ENCODE data around the gene RENBP.

RENBP gene

DNA sequence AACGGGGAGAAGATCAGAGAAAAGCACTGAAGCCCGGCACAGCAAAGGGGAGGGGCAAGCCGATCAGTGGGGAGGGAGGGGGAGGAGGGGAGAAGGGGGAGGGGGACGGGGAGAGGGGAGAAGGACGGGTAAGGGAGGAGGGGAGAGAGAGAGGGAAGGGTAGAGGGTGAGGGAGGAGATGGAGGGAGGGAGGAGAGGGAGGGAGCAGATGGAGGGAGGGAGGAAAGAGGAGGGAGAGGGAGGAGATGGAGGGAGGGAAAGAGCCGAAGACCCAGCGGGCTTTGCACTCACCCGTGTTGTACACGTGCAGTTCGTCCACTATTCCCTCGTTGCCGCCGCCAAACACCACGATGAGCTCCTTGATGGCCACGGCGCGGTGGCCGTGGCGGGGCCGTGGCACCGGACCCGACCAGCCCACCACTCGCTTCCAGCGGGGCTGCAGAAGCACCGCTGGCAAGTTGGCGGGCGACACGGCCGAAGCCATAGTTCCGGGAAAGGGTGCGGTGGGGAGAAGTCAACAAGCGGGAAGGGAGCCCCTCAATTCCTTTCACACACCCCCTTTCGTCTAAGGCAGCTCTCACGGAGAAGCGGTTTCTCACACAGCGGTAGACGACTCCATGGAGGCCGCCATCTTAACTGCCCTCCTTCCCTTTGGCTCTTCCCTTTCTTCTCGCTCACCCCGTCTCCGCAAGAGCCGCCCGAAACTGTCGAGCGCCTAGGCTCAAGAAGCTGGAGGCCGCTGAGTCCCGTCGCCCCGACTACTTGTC lies 26.1 kb upstream of the RENBP start:
- DNase-seq = no peak

DNA sequence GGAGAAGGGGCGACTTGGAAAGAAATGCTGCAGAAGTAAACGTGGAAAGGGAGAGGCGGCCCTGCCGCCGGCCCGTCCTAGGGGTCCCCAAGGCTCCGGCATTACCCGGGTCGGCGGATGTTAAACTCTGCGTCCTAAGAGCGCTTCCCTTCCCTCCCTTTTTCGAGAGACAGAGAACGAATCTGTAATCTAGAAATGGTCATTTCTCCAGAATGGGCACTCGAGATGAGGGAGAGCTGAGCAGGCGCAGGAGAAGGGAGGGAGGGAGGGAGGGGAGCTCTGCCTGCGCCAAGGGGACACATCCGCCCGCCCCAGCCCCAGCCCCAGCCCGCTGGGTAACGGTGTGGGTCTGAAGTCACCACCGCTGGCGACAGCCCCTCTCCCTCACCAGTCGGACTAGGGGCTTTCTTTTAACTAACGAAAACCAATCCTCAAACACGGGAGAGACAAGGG lies 25.5 kb upstream of the RENBP start:
- no peak for DNase-seq

DNA sequence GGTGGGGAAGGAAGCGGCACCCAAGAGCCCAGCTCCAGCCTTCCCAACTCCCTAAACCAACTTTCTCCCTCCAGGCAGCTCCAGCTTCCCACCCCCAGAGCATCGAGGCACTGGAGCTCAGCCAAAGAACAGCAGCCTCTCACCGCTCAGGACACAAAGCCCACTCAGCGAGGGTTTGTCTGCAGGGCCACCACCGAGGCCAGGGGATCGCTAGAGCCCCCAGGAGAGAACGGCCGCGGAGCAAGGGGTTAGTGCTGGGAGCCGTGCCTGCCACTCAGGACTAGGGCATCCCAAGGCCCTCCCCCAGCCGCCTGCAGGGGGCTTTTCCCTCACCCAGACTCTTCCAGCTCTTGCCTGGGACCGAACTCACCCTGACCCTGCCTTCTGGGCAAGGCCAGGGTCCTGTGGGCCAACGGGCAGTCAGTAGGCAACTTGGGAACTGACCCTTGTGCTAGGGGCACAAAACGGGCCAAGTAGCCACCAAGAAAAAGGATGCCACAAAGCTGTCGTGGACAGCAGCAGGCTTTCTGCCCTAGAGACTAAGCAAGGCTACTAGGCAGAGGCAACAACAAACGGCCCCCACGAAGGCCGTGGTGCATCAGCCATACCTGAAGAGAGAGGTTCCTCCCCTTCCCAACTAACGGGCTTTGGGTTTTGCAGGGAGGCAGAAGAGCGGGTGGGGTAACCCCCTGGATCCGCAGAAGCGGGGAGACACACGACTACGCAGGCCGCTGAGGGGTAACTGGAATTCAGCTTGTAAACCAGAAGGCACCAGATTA lies 24.9 kb upstream of the RENBP start:
- no peak for DNase-seq

DNA sequence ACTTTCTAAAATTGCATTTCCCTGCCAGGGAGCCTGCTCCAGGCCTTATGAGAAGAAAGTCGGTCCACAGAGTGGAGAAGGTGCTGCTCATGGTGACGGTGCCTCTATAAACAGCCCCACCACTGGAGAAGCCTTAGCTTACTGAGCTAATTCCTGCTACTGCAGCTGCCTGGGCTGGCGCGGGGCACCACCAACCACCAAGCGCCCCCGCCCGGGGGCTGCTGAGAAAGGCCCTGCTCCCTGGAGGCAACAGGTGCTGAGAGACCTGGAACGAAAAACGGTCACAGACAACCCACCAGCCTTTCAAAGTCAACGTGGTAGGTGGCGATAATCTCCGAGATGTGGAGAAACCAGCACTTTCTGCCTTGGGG lies 24.3 kb upstream of the RENBP start:
- no peak for DNase-seq

DNA sequence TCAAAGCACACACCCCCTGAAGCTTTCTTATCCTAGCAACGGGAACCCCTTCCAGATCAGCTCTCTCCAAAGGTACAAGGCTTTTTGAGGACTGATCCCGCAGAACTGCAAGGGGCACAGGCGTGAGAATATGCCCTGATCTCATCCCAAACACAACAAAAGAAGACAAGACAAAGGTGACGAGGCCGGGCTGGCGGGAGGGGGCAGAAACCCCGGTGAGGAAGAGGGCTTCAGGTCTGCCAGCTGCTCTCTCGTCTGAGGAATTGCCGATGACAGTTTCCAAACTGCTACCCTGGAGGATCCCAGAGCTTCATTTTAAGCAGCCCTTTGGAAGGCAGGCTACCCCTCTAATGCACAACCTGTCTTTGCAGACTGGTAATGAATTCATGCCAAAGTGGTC lies 23.8 kb upstream of the RENBP start:
- no peak for DNase-seq

DNA sequence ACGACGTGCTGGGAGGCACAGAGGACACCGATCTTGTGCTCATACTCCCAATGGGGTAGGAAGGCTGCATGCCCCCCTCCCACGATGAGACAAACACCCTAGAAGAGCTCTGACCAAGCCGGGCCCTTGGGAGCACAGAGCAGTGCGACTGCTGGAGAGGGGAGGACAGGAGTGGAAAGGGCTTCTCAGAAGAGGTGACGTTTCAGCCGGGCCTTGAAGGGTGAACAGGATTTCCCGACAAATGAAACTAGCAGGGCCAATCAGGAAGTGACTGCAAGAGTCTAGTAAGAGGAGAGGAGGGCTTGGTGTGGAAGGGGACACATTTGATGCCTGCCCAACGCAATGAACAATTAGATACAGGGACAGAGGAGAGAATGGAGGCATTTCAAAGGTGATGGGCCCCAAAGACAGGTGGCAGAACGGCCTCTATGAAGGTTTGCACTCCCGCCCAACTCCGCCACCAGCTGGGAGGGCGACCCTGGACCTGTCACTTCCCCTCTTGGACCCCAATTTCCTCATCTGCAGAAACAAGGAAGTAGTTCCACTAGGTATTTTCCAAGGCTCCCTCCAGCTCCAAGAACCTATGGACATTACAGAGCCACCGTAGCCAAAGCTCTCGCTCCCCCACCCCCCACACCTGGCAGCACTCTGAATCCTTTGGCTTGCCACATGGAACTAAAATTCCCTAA lies 23.2 kb upstream of the RENBP start:
- DNase-seq = no peak

DNA sequence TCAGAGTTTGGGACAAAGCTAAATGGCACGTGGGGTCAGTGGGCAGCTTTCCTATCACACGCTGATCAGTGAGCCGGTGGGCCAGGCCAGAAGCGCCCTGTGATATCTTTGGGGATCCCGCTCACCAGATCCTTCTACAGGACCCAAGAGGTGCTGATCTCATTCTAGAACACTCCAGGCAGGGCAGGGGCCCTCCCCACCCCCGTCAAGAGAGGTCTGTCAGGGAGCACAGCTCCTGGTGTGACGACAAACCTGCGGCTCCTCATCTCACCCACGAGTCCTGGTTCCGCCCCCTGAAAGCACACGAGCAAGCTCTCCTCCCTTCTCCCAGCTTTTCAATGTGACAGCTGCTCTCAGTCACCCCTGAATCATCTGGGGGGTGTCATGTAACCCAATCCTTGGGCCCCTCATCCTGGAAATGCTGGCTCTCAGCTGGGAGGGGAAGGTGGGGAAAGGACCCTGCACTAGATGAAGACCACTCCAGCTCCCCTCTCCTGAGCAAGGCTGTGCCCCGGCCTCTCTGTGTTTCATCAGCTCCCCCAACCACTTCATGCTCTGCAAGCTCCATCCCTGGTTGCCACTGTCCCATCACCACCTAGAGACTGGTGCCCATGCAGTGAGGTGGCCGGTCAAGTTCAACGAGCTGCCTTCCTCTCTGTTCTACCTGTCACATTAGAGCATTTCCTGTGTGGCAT lies 22.5 kb upstream of the RENBP start:
- DNase-seq = no peak

DNA sequence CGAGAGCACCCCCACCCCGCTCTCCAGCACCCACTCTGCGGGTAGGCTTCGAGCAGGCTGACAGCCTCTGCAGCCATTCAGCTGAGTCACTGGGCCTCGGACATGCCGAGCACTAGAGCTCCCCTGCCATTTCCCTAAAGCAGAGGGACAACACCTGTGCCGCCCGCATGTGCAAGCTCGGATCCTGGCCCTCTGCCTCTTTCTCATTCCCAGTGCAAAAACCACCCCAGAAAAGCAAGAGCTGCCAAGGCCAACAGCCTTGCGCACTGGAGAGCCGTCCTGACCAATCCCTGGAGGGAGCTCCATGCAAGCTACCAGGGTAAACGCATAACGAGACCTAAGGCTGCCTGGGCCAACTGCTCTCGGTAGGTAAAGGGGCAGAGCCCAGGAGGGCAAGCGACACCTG lies 21.8 kb upstream of the RENBP start:
- DNase-seq = no peak

DNA sequence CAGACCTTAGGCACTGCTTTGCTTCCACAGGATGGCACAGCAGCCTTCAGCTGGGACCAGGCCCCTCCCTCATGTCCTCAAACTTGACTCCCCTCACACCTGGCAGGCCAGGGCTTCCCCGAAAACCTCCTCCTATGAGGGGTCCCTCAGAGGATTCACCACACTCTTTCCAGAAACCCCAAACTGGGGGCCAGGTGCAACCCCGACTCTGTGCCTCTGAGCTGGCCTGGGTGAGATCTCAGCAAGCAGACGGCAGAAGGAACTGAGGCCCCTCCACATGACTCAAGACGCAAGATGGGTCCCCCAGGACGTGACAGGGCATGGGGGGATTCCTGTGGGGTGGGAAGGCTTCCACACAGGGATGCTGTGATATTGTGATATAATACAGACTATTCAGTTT lies 21.0 kb upstream of the RENBP start:
- no peak for DNase-seq

DNA sequence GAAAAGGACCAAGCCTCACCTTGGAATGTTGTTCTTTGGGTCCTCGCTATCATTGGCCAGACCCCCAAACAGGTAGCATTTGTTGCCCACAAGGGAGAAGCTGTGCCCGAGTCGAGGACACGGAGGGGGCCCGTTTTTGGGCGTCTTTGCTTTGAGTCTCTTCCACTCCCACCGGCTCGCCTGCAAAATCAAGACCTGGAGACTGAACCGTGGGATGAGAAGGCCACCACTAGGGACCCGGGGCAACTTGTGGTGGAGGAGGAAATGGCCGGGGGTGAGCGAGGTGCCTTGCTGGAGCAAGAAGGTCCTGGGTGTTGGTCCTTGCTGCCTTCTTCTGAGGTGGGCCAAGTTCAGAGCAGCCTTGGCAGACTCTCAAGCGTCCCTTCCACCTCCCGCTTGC lies 19.7 kb upstream of the RENBP start:
- no peak for DNase-seq

DNA sequence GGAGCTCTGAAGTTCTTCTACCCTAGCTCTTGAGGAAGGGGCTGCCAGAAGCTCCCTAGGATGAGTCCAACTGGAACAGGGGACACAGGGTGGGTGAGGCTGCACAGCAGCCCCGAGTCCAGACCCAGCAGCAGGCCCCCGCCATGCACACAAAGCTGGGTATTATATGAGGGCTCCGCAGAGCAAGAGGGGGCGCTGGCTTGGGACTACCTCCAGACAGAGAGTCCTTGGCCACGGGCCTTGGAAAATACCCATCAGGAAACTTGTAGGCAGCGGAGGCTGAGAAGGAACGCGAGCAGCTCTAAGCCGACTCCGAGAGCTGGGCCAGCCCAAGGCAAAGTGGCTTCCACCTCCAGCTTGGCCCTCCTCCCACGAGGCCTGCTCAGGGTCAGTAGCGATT lies 19.1 kb upstream of the RENBP start:
- DNase-seq = no peak

DNA sequence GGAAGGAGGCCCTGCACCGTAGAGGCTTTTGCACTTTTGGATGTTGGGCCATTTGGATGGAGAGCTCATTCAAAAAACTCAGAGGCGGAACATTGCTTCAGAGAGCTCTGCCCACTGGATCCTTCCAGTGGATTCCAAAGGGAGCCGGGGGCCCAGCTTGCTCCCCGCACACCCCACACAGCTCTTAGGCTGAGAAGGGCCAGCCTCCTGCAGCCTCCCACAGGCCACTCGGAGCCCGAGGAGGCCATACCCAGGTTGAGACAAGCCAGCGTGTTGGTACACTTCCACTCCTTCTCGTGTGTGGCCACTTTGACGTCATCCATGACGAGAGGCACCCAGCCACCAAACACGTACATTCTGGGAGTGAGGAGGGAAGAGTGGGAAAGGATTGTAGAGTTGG lies 16.8 kb upstream of the RENBP start:
- no peak for DNase-seq

DNA sequence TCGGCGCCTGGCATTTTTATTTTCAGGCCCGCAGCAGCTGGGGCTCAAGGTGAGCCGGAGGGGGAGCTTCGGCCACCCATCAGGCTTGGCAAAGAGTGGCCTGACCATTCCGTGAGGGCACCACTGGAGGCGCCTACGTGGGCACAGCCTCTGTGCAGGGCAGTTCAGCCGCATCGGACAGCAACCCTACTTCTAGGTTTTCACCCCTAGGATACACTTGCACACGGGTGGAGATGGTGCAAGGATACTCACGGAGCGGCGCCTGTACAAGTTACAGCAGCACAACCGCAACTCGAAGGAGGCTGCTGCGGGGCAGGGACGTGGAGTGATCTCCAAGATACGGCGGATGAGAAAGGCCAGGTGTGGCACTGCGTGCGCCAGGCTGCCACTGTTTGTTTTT lies 16.3 kb upstream of the RENBP start:
- no peak for DNase-seq

DNA sequence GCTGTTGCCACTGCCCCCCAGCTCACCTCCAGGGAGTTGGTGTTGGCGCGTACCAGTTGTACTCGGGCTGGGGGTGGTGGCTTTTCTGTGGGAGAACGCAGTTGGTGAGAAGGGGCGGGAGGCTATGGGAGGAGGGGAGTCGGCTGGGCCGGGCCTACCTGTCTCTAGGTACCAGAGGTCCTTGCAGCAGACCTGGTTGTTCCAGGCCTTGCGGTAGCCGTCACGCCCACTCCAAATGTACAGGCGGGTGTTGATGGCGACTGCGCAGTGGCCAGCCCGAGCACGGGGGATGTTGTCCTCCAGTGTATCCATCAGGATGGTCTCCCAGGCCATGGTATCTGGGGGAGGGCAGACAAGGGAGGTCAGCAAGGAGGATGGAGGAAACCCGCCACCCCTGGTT lies 15.6 kb upstream of the RENBP start:
- DNase-seq = no peak

DNA sequence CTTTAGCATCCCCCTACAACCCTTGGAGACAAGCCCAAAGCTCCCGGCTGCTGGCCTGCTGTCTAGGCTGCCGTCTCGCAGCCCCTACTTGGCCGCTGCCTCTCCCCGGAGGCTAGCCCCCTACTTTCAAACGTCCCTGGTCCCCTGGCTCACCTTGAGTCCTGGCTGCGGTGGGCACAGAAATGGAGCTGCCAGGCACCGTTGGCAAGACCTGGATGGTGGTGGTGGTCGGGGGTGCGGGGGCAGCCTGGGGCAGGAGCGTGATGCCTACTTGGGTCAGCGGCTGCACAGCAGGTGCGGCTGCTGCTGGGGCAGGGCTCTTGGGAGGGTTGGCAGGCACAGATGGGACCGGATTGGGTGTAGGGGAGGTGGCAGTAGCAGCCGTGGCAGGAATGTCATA lies 15.2 kb upstream of the RENBP start:
- no peak for DNase-seq

DNA sequence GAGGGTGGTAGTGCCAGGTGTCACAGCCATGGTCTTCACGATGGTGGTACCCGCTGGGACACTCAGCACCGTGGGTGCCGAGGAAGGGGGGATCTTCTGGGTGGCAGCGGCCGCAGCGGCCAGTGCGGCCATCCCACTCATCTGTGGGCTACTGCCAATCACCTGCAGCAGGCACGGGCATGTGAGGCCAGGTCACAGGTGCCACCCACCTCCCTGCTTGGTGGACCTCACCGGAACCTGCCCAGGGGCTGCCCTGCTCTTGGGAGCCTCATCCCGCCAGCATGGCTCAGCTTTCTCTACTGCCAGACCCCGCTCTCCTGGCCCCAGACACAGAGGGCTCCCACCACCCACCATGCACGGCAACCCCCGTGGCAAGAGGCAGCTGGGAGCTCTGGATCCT lies 14.2 kb upstream of the RENBP start:
- no peak for DNase-seq

DNA sequence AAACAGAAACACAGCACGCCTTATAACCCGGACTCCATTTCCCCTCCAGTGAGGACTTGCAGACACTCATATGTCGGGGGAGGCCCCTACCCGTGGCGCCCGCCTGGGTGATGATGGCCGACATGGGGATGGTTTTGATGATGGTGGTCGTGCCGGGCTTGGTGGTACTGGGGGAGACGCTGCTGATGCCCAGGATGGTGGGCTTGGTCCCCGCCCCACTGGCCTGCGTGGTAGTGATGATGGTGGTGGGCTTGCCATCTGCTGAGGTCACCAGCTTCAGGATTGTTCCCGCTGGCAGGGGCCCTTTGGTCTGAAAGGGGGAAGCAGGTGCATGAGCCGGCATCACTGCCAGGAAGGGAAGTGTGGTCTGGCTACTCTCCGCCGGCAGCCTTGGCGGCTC lies 12.8 kb upstream of the RENBP start:
- no peak for DNase-seq

DNA sequence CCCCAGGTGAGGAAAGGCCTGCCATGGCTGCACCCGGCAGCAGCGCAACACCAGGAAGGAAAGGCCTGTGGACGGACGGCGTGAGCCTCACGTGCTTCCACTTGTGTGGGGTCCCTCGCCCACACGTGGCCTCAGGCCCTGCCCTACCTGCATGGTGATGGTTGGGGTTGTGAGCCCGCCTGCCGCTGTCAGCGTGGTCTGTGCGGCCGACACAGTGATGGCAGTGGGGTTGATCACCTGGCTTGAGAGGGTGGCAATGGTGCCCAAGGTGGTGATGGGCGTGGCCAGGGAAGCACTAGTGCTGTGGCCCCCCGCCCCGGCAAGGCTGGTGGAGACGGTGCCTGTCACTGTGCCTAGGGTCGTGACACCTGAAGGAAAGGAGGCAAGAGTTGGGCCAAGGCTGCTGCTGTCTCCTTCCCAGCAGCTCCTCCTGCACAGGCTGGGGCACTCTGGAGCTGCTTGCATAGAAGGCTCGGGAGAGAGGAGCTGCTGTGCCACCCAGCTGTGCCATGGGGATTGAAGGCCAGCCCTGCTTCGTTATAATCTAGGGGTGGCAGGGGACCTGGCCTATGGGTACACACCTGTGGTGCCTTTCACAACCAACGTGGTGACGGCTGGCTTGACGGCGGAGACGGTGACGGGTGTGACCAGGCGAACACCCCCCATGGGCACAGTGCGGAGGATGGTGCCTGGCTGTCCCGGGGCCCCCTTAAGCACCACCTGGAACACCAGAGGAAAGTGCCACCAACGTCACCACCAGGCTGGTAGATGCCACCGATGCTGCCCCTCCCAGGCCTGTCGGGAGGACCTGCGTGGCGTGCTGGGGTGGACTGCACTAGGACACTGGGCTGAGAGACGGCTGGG lies 11.8 kb upstream of the RENBP start:
- no peak for DNase-seq

DNA sequence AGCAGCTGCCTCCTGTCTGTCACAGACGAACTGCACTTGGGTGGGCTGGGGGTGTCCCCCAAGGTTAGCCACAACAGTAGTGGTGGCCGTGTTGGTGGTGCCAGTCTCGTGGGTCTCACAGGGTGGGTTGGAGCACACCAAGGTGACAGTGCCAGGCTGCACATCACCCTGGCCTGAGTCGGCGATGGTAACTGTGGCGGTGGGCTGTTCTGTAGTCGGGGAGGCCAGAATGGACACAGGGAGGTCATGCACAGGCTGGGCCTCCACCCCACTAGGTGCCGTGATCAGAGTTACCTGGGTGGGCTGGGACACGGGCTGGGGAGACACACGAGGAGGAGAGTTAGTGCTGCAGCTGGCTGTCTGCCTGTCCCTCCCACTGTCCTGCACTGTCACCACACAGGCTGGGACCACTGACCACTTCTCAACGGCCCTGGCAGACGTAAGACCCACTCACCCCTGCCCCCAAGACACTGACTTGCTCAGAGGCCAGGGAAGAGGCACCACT lies 10.8 kb upstream of the RENBP start:
- no peak for DNase-seq

DNA sequence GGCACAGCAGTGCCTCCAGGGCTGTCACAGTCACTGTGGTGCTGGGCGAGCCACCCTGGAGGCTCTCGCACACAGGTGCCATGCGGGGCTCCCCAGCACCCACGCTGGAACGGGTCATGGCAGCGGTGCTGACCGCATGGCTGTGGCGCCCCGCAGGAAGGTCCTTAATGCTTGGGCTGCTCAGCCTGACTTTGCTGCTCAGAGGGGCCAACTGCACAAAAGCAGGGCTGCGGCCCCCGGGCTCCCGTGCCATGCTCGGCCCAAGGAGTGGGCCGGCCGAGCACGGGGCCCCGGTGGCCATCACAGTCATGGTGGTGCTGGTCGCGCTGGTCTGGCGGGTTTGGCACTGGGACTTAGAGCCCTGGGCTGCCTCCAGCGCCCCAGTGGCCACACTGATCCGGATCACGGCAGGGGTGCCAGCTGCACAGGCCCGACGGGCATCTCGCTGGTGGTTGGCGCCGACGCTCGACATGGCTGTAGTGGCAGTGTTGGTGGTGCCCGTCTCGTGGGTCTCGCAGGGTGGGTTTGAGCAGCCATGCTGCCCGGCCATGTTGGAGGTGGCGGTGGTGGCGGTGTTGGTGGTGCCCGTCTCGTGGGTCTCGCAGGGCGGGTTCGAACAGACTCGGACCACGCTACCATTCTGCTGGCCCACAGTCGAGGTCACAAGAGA lies 10.2 kb upstream of the RENBP start:
- DNase-seq = no peak

DNA sequence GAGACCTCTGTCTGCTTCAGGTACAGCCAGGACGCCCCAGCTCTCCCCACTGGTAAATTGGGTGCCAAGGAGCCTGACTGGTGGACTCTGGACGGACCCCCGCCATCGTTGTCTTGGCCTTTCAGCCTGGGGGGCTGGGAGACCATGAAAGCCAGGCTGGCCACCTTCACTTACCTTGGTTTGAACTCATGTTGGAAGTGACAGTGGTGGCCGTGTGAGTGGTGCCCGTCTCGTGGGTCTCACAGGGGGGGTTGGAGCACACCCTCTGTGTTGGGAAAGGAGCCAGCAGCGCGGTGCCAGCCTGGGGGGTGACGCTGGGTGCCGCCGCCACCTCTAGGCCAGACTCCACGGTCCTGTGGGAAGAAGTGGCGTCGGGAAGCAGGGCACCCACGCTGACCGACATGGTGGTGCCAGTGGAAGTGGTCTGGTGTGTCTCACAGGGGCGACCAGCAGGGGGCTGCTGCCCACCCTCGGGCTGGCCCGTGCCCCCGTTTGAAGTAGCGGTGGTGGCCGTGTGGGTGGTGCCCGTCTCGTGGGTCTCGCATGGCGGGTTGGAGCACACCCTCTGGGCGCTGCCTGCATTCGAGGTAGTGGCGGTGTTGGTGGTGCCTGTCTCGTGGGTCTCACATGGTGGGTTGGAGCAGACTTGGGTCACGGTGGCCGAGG lies 9.6 kb upstream of the RENBP start:
- DNase-seq = no peak

Data from activated gamma-delta T cell treated with Interleukin-2 at 50 U/mL for 16 hours (primary cell).